ENCODE measurements around the gene SPPL2C. TPM values are rescaled to one million over a fixed set of nuclear protein-coding genes. Genes with fewer than 3 reads are reported as not detected.

SPPL2C gene
- total RNA-seq, 4 donors from 2014 or later = not detected

DNA sequence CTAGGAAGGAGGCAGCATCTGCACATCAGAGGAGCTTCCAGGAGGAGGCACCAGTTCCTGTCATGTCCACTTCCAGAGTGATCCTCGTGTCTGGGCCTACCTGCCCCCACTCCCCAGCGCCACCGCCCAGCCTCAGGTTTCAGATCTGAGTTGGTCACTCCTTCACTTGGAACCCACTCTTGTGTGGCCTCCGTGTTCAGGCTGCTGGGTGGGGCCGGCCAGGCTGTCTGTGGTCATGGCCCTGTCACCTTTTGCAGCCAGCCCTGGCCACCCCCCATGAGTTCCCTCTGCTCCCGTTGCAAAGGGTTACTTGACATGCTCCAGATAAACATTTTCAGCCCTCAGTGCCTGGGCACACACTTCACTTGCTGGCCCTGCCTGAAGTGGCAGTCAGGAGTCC is 26.6 kb upstream of the SPPL2C start:
- Histone ChIP-seq H3K27ac (no peak overlapping the region), H3K36me3 (no peaks in the 10 kb centered on the region), H3K9me3 (no peaks in the 10 kb centered on the region), H3K4me1 (no peaks in the 10 kb centered on the region), H3K27me3 (peaks cover 23% of the 10 kb centered on the region), H3K4me3 (no peak overlapping the region)
- TF ChIP-seq CTCF (IDR thresholded peaks at IDR 0.05) (no peak), EP300 (IDR thresholded peaks at IDR 0.05) (no peak), POLR2A (IDR thresholded peaks at IDR 0.05) (no peak), POLR2AphosphoS5 (IDR thresholded peaks at IDR 0.05) (no peak)
- no peak for ATAC-seq
- WGBS, 2 donors (ENCODE audit: low coverage in 1 of 2) = 68 to 83% methylated on average over 3 of the region's 6 CpGs

DNA sequence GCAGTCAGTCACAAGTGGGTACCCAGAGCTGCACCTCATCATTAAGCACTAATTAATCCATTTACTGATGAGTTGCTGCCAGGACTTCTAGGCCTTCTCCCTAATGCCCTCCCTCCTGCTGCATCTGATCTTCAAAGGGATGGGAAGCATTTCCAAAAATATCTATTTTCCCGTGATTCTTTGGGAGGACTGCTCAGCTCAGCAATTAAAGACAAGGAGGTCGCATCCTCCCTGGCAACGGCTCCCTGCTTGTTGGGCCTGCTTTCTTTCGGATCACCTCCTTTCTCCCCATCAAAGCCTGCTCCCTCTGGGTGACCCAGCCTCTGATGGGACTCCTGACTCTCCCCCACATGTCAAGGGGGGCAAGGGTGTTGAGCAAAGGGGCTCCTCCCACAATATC is 26.0 kb upstream of the SPPL2C start:
- Histone ChIP-seq H3K27me3 (peaks cover 21% of the 10 kb centered on the region), H3K4me1 (no peaks in the 10 kb centered on the region), H3K4me3 (no peak overlapping the region), H3K27ac (no peak overlapping the region), H3K9me3 (no peaks in the 10 kb centered on the region), H3K36me3 (no peaks in the 10 kb centered on the region)
- no peak for TF ChIP-seq EP300 (IDR thresholded peaks at IDR 0.05)
- no peak for TF ChIP-seq POLR2AphosphoS5 (IDR thresholded peaks at IDR 0.05)
- no peak for TF ChIP-seq POLR2A (IDR thresholded peaks at IDR 0.05)
- no peak for TF ChIP-seq CTCF (IDR thresholded peaks at IDR 0.05)
- WGBS, 2 donors (ENCODE audit: low coverage in 1 of 2) = 33 to 62% methylated on average over 1 to 4 of the region's 4 CpGs
- no peak for ATAC-seq

- Histone ChIP-seq H3K4me1 (no peaks in the 10 kb centered on the region), H3K9me3 (no peaks in the 10 kb centered on the region), H3K4me3 (no peak overlapping the region), H3K27ac (no peak overlapping the region), H3K27me3 (peaks cover 21% of the 10 kb centered on the region), H3K36me3 (no peaks in the 10 kb centered on the region)
- TF ChIP-seq CTCF (IDR thresholded peaks at IDR 0.05) (no peak), EP300 (IDR thresholded peaks at IDR 0.05) (no peak), POLR2AphosphoS5 (IDR thresholded peaks at IDR 0.05) (no peak), POLR2A (IDR thresholded peaks at IDR 0.05) (no peak)
- no peak for ATAC-seq
- WGBS, 2 donors (ENCODE audit: low coverage in 1 of 2) = 60% methylated on average over 1 of the region's 6 CpGs; no CpG with 5 or more reads in 1 of the 2 donors
These were observed 25.0 kb upstream of the SPPL2C start for GRCh38 chr17:45819632-45820031.

- H3K4me3 ChIP-seq = no peak overlapping the region
- TF ChIP-seq EP300 (IDR thresholded peaks at IDR 0.05) (no peak), POLR2A (IDR thresholded peaks at IDR 0.05) (no peak), CTCF (IDR thresholded peaks at IDR 0.05) (no peak)
- no peak for ATAC-seq
- 0 to 100% methylated on average over 1 to 2 of the region's 6 CpGs for WGBS, 2 donors (ENCODE audit: low coverage in 1 of 2)
- no peaks in the 10 kb centered on the region for H3K4me1 ChIP-seq
- no peaks in the 10 kb centered on the region for H3K36me3 ChIP-seq
- H3K27ac ChIP-seq = no peak overlapping the region
- H3K27me3 ChIP-seq = peaks cover 27% of the 10 kb centered on the region
- no peaks in the 10 kb centered on the region for H3K9me3 ChIP-seq
These were observed 24.5 kb upstream of the SPPL2C start for GRCh38 chr17:45820052-45820780.

GRCh38 chr17:45821147-45821546 is 23.5 kb upstream of the SPPL2C start:
- Histone ChIP-seq H3K4me3 (no peak overlapping the region), H3K27ac (no peak overlapping the region), H3K4me1 (no peaks in the 10 kb centered on the region), H3K27me3 (peaks cover 36% of the 10 kb centered on the region), H3K9me3 (no peaks in the 10 kb centered on the region), H3K36me3 (no peaks in the 10 kb centered on the region)
- no peak for TF ChIP-seq POLR2AphosphoS5 (IDR thresholded peaks at IDR 0.05)
- TF ChIP-seq POLR2A (IDR thresholded peaks at IDR 0.05) = no peak
- no peak for TF ChIP-seq CTCF (IDR thresholded peaks at IDR 0.05)
- TF ChIP-seq EP300 (IDR thresholded peaks at IDR 0.05) = no peak
- no CpG with 5 or more reads among the region's 9 CpGs for WGBS, 2 donors (ENCODE audit: low coverage in 1 of 2)
- ATAC-seq = no peak

Data from gastroesophageal sphincter (tissue), 4 donors.